Measurements from ENCODE around the gene LIX1L. TPM values are rescaled to one million over a fixed set of nuclear protein-coding genes. Genes with fewer than 3 reads are reported as not detected.

LIX1L gene
- total RNA-seq, 2 experiments from 2014 or later = 21.4 to 21.5 TPM

GRCh38 chr1:145987926-145988325 is 30.1 kb upstream of the LIX1L start:
- ChIA-PET POLR2A (interaction anchor here (1.1 to 11.8 kb wide), 8 partner anchors 8 to 129 kb away, joined by 3 to 625 read pairs (median 18); partner anchors contain the start of genes ANKRD34A, LIX1L, PIAS3 and POLR3GL), CTCF (interaction anchor here (1.1 to 2.5 kb wide), 4 partner anchors 10 to 96 kb away, joined by 3 to 18 read pairs (median 10); no protein-coding TSS in a partner anchor)
- DNase-seq = no peak
- peaks cover 16% of the 10 kb centered on the region for H3K36me3 Mint-ChIP-seq (ENCODE audit: low read depth)
- ATAC-seq (ENCODE audit: poor library complexity) = no peak
- H3K27ac ChIP-seq (ENCODE audit: low read depth in 1 of 2, low read length in 2 of 2) = no peak overlapping the region
- H3K9me3 Mint-ChIP-seq = no peaks in the 10 kb centered on the region
- H3K27me3 Mint-ChIP-seq = no peaks in the 10 kb centered on the region
- no peaks in the 10 kb centered on the region for H3K27me3 ChIP-seq (ENCODE audit: control insufficient read depth in 1 of 2, insufficient read depth in 2 of 2, low read length in 2 of 2)
- no peak for TF ChIP-seq CTCF (IDR thresholded peaks at IDR 0.05)
- no peaks in the 10 kb centered on the region for H3K9me3 ChIP-seq (ENCODE audit: control insufficient read depth in 1 of 2, insufficient read depth in 1 of 2, low read length in 2 of 2)
- intact Hi-C loops (cut with DNase I, micrococcal nuclease) = loop anchor here in 1 of 2 experiments (1.0 kb wide), 2 partner anchors 8 kb away; partner anchors contain the start of gene TXNIP
- H3K4me1 ChIP-seq (ENCODE audit: insufficient read depth, low read length) = peaks cover 75% of the 10 kb centered on the region
- peaks cover 46% of the 10 kb centered on the region for H3K4me1 Mint-ChIP-seq (ENCODE audit: low read depth)
- peak overlapping the region; percentile 81 for H3K27ac Mint-ChIP-seq
- H3K36me3 ChIP-seq (ENCODE audit: insufficient read depth, low read length) = peaks cover 13% of the 10 kb centered on the region
- H3K4me3 Mint-ChIP-seq = no peak overlapping the region
- H3K4me3 ChIP-seq (ENCODE audit: low read length) = no peak overlapping the region

- Mint-ChIP-seq H3K4me3 (no peak overlapping the region), H3K27ac (no peak overlapping the region), H3K4me1 (ENCODE audit: low read depth) (peaks cover 33% of the 10 kb centered on the region), H3K27me3 (no peaks in the 10 kb centered on the region), H3K36me3 (ENCODE audit: low read depth) (peaks cover 2% of the 10 kb centered on the region), H3K9me3 (no peaks in the 10 kb centered on the region)
- Histone ChIP-seq H3K27me3 (ENCODE audit: control insufficient read depth in 1 of 2, insufficient read depth in 2 of 2, low read length in 2 of 2) (no peaks in the 10 kb centered on the region), H3K4me1 (ENCODE audit: insufficient read depth, low read length) (peaks cover 77% of the 10 kb centered on the region), H3K27ac (ENCODE audit: low read depth in 1 of 2, low read length in 2 of 2) (no peak overlapping the region), H3K4me3 (ENCODE audit: low read length) (no peak overlapping the region), H3K36me3 (ENCODE audit: insufficient read depth, low read length) (no peaks in the 10 kb centered on the region), H3K9me3 (ENCODE audit: control insufficient read depth in 1 of 2, insufficient read depth in 1 of 2, low read length in 2 of 2) (no peaks in the 10 kb centered on the region)
- intact Hi-C loops (cut with DNase I, micrococcal nuclease) = no loop called here
- DNase-seq (no peak), ATAC-seq (ENCODE audit: poor library complexity) (no peak)
- no peak for TF ChIP-seq CTCF (IDR thresholded peaks at IDR 0.05)
- CTCF ChIA-PET = interaction anchor here (0.7 to 1.9 kb wide), 3 partner anchors 9 to 33 kb away, joined by 3 to 10 read pairs (median 3); no protein-coding TSS in a partner anchor
- POLR2A ChIA-PET = interaction anchor here (7.4 kb wide), 1 partner anchor 11 kb away, joined by 123 read pairs; the partner anchor contains the start of gene TXNIP
Measured at GRCh38 chr1:145986551-145986950, 28.7 kb upstream of the LIX1L start.

GRCh38 chr1:145985502-145986439 is 28.0 kb upstream of the LIX1L start:
- Histone ChIP-seq H3K4me1 (ENCODE audit: insufficient read depth, low read length) (peaks cover 83% of the 10 kb centered on the region), H3K4me3 (ENCODE audit: low read length) (no peak overlapping the region), H3K27ac (ENCODE audit: low read depth in 1 of 2, low read length in 2 of 2) (peak overlapping the region; percentile 42 to 45), H3K27me3 (ENCODE audit: control insufficient read depth in 1 of 2, insufficient read depth in 2 of 2, low read length in 2 of 2) (no peaks in the 10 kb centered on the region), H3K36me3 (ENCODE audit: insufficient read depth, low read length) (no peaks in the 10 kb centered on the region), H3K9me3 (ENCODE audit: control insufficient read depth in 1 of 2, insufficient read depth in 1 of 2, low read length in 2 of 2) (no peaks in the 10 kb centered on the region)
- H3K36me3 Mint-ChIP-seq (ENCODE audit: low read depth) = no peaks in the 10 kb centered on the region
- no peaks in the 10 kb centered on the region for H3K9me3 Mint-ChIP-seq
- DNase-seq (peak in 2 of 14 experiments; percentile 37 to 42), ATAC-seq (ENCODE audit: poor library complexity) (no peak)
- H3K4me3 Mint-ChIP-seq = peak overlapping the region; percentile 35
- intact Hi-C loops (cut with DNase I, micrococcal nuclease) = no loop called here
- peaks cover 25% of the 10 kb centered on the region for H3K4me1 Mint-ChIP-seq (ENCODE audit: low read depth)
- TF ChIP-seq CTCF (IDR thresholded peaks at IDR 0.05) = no peak
- POLR2A ChIA-PET = interaction anchor here (2.2 to 7.4 kb wide), 2 partner anchors 8 to 12 kb away, joined by 11 to 123 read pairs; partner anchors contain the start of gene TXNIP
- no peaks in the 10 kb centered on the region for H3K27me3 Mint-ChIP-seq
- no peak overlapping the region for H3K27ac Mint-ChIP-seq
- CTCF ChIA-PET = interaction anchor here (0.7 to 1.9 kb wide), 2 partner anchors 8 to 22 kb away, joined by 3 to 10 read pairs; no protein-coding TSS in a partner anchor
